SK-MEL-5 (cell line): ENCODE data around the gene MRPS35. TPM values are rescaled to one million over a fixed set of nuclear protein-coding genes. Genes with fewer than 3 reads are reported as not detected.

Experiments
- DNase-seq: peaks from one replicate; pipeline ENCODE4 v3.0.0-alpha.2; 2016; ENCODE audit warnings: low read depth, low spot score
- in situ Hi-C: cut with HindIII; loops from 2 replicates; pipeline ENCODE4 v1.10.0; 2016; ENCODE audit warnings: low sequenced_read_pairs, high pct_unique_total_duplicates, low pct_unique_long_range_greater_than_20kb
- small RNA-seq, 2 experiments: library from RNA; depleted of rRNA; stranded (forward); fragments of <200 nt; gene quantifications; one replicate each; pipeline ENCODE3, GENCODE V24; 2014
- total RNA-seq: library from RNA; depleted of rRNA; stranded (reverse); fragments of >200 nt; shearing (Covaris generic); gene quantifications from 2 replicates; pipeline ENCODE4 v1.2.3, GENCODE V29; 2014; rRNA removed

Gene MRPS35
- total RNA-seq, 1 experiment from 2014 or later: 106 TPM

- in situ Hi-C loops: no loop called here
- DNase-seq: no peak
Observed at GRCh38 chr12:27787559-27787958, 76.9 kb downstream of the MRPS35 start.

- in situ Hi-C loops: no loop called here
- DNase-seq: no peak
Observed at GRCh38 chr12:27790179-27790578, 79.5 kb downstream of the MRPS35 start.

- in situ Hi-C loops: no loop called here
- no peak for DNase-seq
Observed at GRCh38 chr12:27794818-27795584, 84.4 kb downstream of the MRPS35 start.

GRCh38 chr12:27796128-27796527 lies 85.5 kb downstream of the MRPS35 start:
- in situ Hi-C loops: no loop called here
- DNase-seq: no peak

GRCh38 chr12:27797301-27798025 lies 86.8 kb downstream of the MRPS35 start:
- no peak for DNase-seq
- in situ Hi-C loops: no loop called here

GRCh38 chr12:27800819-27801218 lies 90.2 kb downstream of the MRPS35 start:
- in situ Hi-C loops: no loop called here
- DNase-seq: no peak

- DNase-seq: no peak
- in situ Hi-C loops: no loop called here
Observed at GRCh38 chr12:27801630-27802029, 91.0 kb downstream of the MRPS35 start.

GRCh38 chr12:27802511-27802910 lies 91.9 kb downstream of the MRPS35 start:
- in situ Hi-C loops: no loop called here

GRCh38 chr12:27802936-27803335 lies 92.3 kb downstream of the MRPS35 start:
- DNase-seq: no peak

More at GRCh38 chr12:27802511-27802910, 91.9 kb downstream of the MRPS35 start:
- DNase-seq: no peak

GRCh38 chr12:27805238-27805637 lies 94.6 kb downstream of the MRPS35 start:
- no peak for DNase-seq
- in situ Hi-C loops: no loop called here

More at GRCh38 chr12:27802936-27803335, 92.3 kb downstream of the MRPS35 start:
- in situ Hi-C loops: no loop called here

Small RNA genes lying within 50 kb of the gene (small RNA-seq; reads per million reads assigned to genes)
- 0 reads per million in 2 experiments for gene RF00019

Other genes starting within 250 kb of the MRPS35 start
- 53.7 and 55.8 TPM in 2 replicates for gene PPFIBP1, start 186.6 kb upstream of the MRPS35 start, total RNA-seq
- gene REP15, start 14.4 kb upstream of the MRPS35 start, total RNA-seq: 0.13 and 1.4 TPM in 2 replicates
- 23.7 and 24.0 TPM in 2 replicates for gene KLHL42, start 69.4 kb downstream of the MRPS35 start, total RNA-seq
- 0.37 TPM in 1 of 2 replicates, not detected in the other for gene MANSC4, start 69.4 kb downstream of the MRPS35 start, total RNA-seq